ENCODE measurements around the gene SH3PXD2B.
"Not testable (repeated sequence)": the region's sequence is repeated elsewhere in the genome, so short reads cannot be mapped to it uniquely, and the experiment has no call there.

Gene SH3PXD2B

GRCh38 chr5:172410662-172411483 is 43.5 kb downstream of the SH3PXD2B start:
- H3K27ac Mint-ChIP-seq: no peak overlapping the region
- no peak overlapping the region for H3K4me3 Mint-ChIP-seq
- no peaks in the 10 kb centered on the region for H3K9me3 Mint-ChIP-seq
- no peaks in the 10 kb centered on the region for H3K36me3 Mint-ChIP-seq
- no peaks in the 10 kb centered on the region for H3K27me3 Mint-ChIP-seq
- H3K4me1 Mint-ChIP-seq: peaks cover 11% of the 10 kb centered on the region

GRCh38 chr5:172410160-172410559 is 44.2 kb downstream of the SH3PXD2B start:
- no peak overlapping the region for H3K4me3 Mint-ChIP-seq
- H3K27me3 Mint-ChIP-seq: no peaks in the 10 kb centered on the region
- no peaks in the 10 kb centered on the region for H3K36me3 Mint-ChIP-seq
- H3K9me3 Mint-ChIP-seq: no peaks in the 10 kb centered on the region
- H3K27ac Mint-ChIP-seq: no peak overlapping the region
- H3K4me1 Mint-ChIP-seq: peaks cover 11% of the 10 kb centered on the region

GRCh38 chr5:172409477-172409876 is 44.8 kb downstream of the SH3PXD2B start:
- not testable (repeated sequence) for H3K27ac Mint-ChIP-seq, H3K9me3 Mint-ChIP-seq

GRCh38 chr5:172407822-172408221 is 46.5 kb downstream of the SH3PXD2B start:
- no peaks in the 10 kb centered on the region for H3K9me3 Mint-ChIP-seq
- no peak overlapping the region for H3K27ac Mint-ChIP-seq
- no peak overlapping the region for H3K4me3 Mint-ChIP-seq
- peaks cover 5% of the 10 kb centered on the region for H3K4me1 Mint-ChIP-seq
- no peaks in the 10 kb centered on the region for H3K36me3 Mint-ChIP-seq
- no peaks in the 10 kb centered on the region for H3K27me3 Mint-ChIP-seq

More at GRCh38 chr5:172409477-172409876, 44.8 kb downstream of the SH3PXD2B start:
- H3K4me3 Mint-ChIP-seq, H3K27me3 Mint-ChIP-seq, H3K36me3 Mint-ChIP-seq: not testable (repeated sequence)
- peaks cover 11% of the 10 kb centered on the region for H3K4me1 Mint-ChIP-seq

- Mint-ChIP-seq H3K27ac (no peak overlapping the region), H3K4me3 (no peak overlapping the region), H3K36me3 (peaks cover 2% of the 10 kb centered on the region), H3K27me3 (no peaks in the 10 kb centered on the region), H3K4me1 (no peaks in the 10 kb centered on the region), H3K9me3 (no peaks in the 10 kb centered on the region)
Measured at GRCh38 chr5:172407241-172407691, 47.1 kb downstream of the SH3PXD2B start.

GRCh38 chr5:172405226-172406107 is 48.9 kb downstream of the SH3PXD2B start:
- H3K27me3 Mint-ChIP-seq: no peaks in the 10 kb centered on the region
- H3K27ac Mint-ChIP-seq: no peak overlapping the region
- peaks cover 2% of the 10 kb centered on the region for H3K36me3 Mint-ChIP-seq
- no peak overlapping the region for H3K4me3 Mint-ChIP-seq
- no peaks in the 10 kb centered on the region for H3K4me1 Mint-ChIP-seq
- H3K9me3 Mint-ChIP-seq: no peaks in the 10 kb centered on the region

GRCh38 chr5:172404746-172405145 is 49.6 kb downstream of the SH3PXD2B start:
- Mint-ChIP-seq H3K4me1 (no peaks in the 10 kb centered on the region), H3K27ac (no peak overlapping the region), H3K36me3 (peaks cover 2% of the 10 kb centered on the region), H3K4me3 (no peak overlapping the region), H3K9me3 (no peaks in the 10 kb centered on the region), H3K27me3 (no peaks in the 10 kb centered on the region)

- no peaks in the 10 kb centered on the region for H3K27me3 Mint-ChIP-seq
- no peaks in the 10 kb centered on the region for H3K4me1 Mint-ChIP-seq
- H3K9me3 Mint-ChIP-seq: no peaks in the 10 kb centered on the region
- H3K4me3 Mint-ChIP-seq: no peak overlapping the region
- H3K36me3 Mint-ChIP-seq: peaks cover 2% of the 10 kb centered on the region
- H3K27ac Mint-ChIP-seq: no peak overlapping the region
Measured at GRCh38 chr5:172403817-172404216, 50.5 kb downstream of the SH3PXD2B start.

GRCh38 chr5:172403189-172403796 is 51.0 kb downstream of the SH3PXD2B start:
- H3K4me3 Mint-ChIP-seq: no peak overlapping the region
- no peaks in the 10 kb centered on the region for H3K4me1 Mint-ChIP-seq
- H3K36me3 Mint-ChIP-seq: peaks cover 2% of the 10 kb centered on the region

GRCh38 chr5:172402531-172403188 is 51.7 kb downstream of the SH3PXD2B start:
- Mint-ChIP-seq H3K27me3 (no peaks in the 10 kb centered on the region), H3K36me3 (peaks cover 2% of the 10 kb centered on the region), H3K9me3 (no peaks in the 10 kb centered on the region), H3K4me3 (no peak overlapping the region), H3K27ac (no peak overlapping the region), H3K4me1 (no peaks in the 10 kb centered on the region)

More at GRCh38 chr5:172403189-172403796, 51.0 kb downstream of the SH3PXD2B start:
- no peaks in the 10 kb centered on the region for H3K9me3 Mint-ChIP-seq
- no peak overlapping the region for H3K27ac Mint-ChIP-seq
- no peaks in the 10 kb centered on the region for H3K27me3 Mint-ChIP-seq

GRCh38 chr5:172402031-172402430 is 52.3 kb downstream of the SH3PXD2B start:
- H3K9me3 Mint-ChIP-seq, H3K4me1 Mint-ChIP-seq, H3K27ac Mint-ChIP-seq, H3K4me3 Mint-ChIP-seq, H3K27me3 Mint-ChIP-seq, H3K36me3 Mint-ChIP-seq: not testable (repeated sequence)

GRCh38 chr5:172399826-172400225 is 54.5 kb downstream of the SH3PXD2B start:
- Mint-ChIP-seq H3K4me3 (no peak overlapping the region), H3K36me3 (peaks cover 5% of the 10 kb centered on the region), H3K27me3 (no peaks in the 10 kb centered on the region), H3K9me3 (no peaks in the 10 kb centered on the region), H3K27ac (no peak overlapping the region), H3K4me1 (no peaks in the 10 kb centered on the region)

GRCh38 chr5:172399336-172399735 is 55.0 kb downstream of the SH3PXD2B start:
- Mint-ChIP-seq H3K4me3 (no peak overlapping the region), H3K27me3 (no peaks in the 10 kb centered on the region), H3K9me3 (no peaks in the 10 kb centered on the region), H3K36me3 (peaks cover 5% of the 10 kb centered on the region), H3K27ac (no peak overlapping the region), H3K4me1 (no peaks in the 10 kb centered on the region)

GRCh38 chr5:172398645-172399044 is 55.7 kb downstream of the SH3PXD2B start:
- not testable (repeated sequence) for H3K4me3 Mint-ChIP-seq, H3K36me3 Mint-ChIP-seq, H3K4me1 Mint-ChIP-seq, H3K27me3 Mint-ChIP-seq, H3K27ac Mint-ChIP-seq, H3K9me3 Mint-ChIP-seq

- H3K4me3 Mint-ChIP-seq, H3K36me3 Mint-ChIP-seq, H3K27ac Mint-ChIP-seq, H3K27me3 Mint-ChIP-seq, H3K4me1 Mint-ChIP-seq, H3K9me3 Mint-ChIP-seq: not testable (repeated sequence)
Measured at GRCh38 chr5:172396994-172397393, 57.3 kb downstream of the SH3PXD2B start.

All from activated naive CD4-positive, alpha-beta T cell treated with anti-CD3 and anti-CD28 coated beads, Interleukin-2, amount 50 U/mL, for 24 hours (primary cell).